ENCODE data around the gene POU3F3. TPM values are rescaled to one million over a fixed set of nuclear protein-coding genes. Genes with fewer than 3 reads are reported as not detected.

POU3F3 gene
- total RNA-seq, 4 donors from 2014 or later: 0.17 to 1.7 (median 0.82) TPM

DNA sequence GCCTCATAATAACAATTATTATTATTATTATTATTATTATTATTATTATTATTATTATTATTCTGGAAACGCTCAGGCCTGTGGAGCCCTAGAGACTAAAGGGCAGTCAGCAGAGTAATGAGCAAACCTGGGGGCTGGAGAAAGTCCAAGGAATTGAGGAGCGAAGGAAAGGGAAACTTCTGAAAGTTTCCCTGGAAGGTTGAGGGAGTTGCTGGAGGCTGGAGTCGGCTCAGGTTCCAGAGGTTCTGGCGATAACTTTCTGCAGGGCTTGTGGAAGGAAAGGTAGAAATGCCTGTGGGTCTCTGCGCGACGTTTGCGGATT lies 9.2 kb downstream of the POU3F3 start:
- TF ChIP-seq, protein P1, sequence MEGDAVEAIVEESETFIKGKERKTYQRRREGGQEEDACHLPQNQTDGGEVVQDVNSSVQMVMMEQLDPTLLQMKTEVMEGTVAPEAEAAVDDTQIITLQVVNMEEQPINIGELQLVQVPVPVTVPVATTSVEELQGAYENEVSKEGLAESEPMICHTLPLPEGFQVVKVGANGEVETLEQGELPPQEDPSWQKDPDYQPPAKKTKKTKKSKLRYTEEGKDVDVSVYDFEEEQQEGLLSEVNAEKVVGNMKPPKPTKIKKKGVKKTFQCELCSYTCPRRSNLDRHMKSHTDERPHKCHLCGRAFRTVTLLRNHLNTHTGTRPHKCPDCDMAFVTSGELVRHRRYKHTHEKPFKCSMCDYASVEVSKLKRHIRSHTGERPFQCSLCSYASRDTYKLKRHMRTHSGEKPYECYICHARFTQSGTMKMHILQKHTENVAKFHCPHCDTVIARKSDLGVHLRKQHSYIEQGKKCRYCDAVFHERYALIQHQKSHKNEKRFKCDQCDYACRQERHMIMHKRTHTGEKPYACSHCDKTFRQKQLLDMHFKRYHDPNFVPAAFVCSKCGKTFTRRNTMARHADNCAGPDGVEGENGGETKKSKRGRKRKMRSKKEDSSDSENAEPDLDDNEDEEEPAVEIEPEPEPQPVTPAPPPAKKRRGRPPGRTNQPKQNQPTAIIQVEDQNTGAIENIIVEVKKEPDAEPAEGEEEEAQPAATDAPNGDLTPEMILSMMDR (IDR thresholded peaks at IDR 0.05; ENCODE audit: low read depth): no peak

DNA sequence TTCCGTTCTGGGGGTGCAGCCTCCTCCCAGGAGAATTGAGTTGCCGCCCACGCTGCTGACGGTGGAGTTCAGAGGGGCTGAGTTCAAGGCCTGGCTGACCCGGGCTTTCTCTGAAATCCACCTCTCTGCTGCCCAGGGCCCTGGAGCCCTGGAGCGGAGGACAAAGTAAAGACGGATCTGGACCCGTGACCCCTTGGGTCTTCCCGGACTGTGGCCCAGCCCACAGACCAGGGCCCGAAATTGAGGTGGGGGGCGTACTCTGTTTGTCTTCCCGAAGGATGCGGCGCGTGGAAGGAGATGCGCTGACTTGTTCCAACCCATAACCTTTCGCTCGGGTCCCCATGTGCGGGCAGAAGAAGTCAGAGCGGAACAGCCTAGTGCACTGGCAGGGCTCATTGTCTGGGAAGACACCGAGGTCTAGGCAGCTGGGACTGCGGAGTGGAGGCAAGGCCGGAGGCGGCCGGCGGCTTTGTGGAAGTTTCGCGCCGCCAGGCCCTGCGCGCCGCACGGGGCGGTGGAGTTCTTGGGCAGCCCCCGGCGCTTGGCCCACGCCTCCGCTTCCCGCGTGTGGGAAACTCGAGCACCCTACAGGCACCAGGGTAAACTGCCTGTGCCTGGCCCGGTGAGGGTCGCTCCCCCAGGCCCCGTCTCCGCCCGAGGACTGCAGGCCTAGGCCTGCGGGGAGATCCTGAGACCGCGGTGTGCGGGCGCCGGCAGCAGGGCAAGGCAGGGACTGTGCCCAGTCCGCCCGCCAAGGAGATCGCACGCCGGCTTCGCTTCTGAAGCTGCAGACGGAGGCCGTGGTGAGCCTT lies 9.8 kb downstream of the POU3F3 start:
- TF ChIP-seq, protein P1 (IDR thresholded peaks at IDR 0.05; ENCODE audit: low read depth): no peak

DNA sequence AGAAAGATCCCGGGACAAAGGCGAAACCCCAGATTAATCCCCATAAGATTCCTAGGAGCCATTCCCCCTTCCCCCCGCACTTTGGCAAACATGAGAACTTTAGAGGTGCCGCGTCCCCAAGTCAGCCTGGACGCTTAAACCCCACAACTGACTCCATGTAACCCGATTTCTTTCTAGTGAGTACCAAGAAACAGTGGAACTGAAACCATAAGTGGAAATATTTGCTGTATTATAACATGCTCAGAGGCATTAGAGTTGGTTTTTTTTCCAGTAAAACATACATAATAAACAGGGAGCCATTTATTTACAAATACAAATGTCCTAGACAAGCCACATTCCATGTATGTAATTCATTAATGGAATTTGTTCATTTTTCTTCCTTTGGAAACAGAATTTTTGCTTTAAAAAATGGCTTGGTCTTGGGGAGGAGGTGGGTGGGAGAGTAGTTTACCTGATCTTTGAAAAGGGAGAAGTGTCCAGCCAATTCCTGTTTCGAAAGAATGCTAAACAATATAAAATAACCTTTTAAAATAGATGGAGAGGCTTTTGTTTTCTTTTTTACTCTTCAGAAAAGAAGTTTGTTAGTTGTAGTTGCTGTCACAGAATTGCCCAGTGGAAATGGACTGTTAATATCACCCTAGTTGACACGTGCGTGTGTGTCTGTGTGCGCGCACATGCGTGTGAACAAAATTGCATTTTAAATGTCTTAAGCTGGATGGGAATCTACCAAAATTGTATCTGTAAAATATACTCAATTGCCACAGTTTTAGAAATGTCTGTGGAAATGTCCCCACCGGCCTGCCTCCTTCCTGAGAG lies 10.6 kb downstream of the POU3F3 start:
- TF ChIP-seq, protein P1 (IDR thresholded peaks at IDR 0.05; ENCODE audit: low read depth): no peak

DNA sequence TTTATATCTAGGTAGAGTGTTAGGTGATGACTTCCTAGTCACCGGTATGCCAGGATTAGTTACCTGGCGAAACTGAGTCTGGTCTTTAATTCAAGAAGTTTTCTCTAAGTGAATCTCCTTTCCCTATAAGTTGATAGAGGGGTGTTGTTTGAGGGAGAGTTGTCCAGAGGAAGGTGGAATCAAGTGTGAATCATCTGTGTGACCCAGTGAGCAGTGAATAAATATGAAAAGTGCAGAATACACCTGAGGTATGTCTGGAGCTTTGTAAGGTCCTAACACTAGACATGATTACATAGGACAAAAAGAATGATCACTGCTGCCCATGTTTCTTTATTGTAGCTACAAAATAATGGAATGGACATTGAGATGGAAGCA lies 11.2 kb downstream of the POU3F3 start:
- TF ChIP-seq, protein P1 (IDR thresholded peaks at IDR 0.05; ENCODE audit: low read depth): no peak

DNA sequence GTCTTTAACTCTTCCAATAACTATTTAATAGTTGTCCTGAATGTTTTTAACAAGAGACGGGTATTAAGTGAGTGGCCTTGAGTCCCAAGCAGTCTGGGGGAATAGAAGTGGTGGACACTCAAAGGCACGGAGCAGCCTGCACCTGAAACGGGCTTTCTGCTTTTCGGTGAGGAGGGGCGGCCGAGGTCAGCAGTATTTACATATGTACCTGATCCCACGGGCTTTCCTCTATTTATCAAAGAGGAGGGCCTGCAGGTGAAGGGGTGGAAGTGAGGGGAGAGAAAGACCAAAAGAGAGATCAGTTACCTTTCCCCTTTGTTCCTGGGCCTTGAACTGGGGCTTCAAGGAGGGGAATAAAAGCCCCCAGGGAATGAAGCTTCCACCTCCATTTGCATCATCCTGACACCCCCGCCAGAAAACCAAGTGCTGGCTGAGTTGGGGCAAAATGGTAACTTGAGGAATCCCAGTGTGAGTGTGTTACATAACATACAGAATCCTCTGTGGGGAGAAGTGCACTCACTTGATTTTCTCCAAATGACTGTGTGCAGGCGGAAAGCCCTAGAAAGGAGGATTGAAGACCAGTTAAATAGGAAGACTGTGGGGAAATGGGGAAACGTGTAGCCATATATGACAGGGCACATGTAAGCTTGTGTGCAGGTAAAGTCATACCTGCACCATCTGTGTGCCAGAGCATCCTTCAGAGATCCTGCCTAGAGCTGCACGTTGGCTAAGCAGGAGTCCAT lies 12.4 kb downstream of the POU3F3 start:
- TF ChIP-seq, protein P1 (IDR thresholded peaks at IDR 0.05; ENCODE audit: low read depth): no peak

DNA sequence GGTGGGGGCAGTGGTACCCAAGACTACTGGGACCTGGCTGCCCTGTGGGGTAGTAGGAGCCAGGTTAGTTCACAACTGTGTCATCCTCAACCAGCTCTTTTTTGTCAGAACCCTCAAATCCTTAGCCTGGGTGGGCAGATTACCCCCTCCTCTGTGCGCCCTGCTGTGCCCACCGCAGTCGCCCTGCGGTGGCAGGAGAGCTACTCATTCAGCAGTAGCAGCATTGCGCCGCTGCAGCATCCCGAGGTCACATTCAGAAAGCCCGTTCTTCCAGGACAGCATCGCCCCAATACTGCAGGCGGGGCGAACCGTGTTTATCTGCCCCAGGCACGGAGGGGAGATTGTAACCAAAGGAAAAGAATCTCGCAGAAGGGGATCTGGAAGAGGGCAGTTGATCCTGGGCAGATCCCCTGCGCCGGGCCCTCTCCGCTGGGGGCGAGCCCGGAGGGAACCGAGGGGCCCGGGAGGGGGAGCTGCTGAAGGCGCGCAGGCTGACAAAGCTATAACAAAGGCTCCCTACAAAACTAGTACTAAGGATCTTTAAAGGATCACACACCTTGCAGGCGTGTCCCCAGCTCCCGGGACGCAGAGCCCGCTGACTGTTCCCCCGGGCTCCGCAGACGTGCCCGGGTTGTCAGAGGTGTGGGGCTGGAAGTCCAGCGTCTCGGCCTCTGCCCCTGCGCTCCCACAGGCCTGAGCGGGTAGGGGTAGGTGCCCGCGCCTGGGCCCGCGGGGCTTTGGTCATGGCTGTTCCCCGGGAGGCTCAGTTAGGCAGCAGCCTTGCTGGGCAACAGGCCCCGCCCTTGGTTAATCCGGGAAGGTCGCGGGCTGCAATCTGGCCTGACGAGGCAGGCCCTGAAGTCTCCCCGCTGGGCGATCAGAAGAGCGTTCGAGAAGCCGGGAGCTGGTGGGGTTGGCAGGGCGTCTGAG lies 13.2 kb downstream of the POU3F3 start:
- TF ChIP-seq, protein P1 (IDR thresholded peaks at IDR 0.05; ENCODE audit: low read depth): no peak
